ENCODE measurements around the gene ZDHHC13.

Gene ZDHHC13

GRCh38 chr11:19088791-19089190, 28.2 kb upstream of the ZDHHC13 start:
- TF ChIP-seq POLR2AphosphoS5 (IDR thresholded peaks at IDR 0.05; ENCODE audit: low read depth, low read length) (no peak), SIN3A (IDR thresholded peaks at IDR 0.05; ENCODE audit: borderline replicate concordance, insufficient read depth, low read length) (no peak), TAF1 (IDR thresholded peaks at IDR 0.05; ENCODE audit: borderline replicate concordance, insufficient read depth, low read length) (no peak), FOXP2 (optimal IDR thresholded peaks at IDR 0.05; ENCODE audit: borderline replicate concordance, extremely low read depth, extremely low read length, insufficient read depth) (no peak)
- TF ChIP-seq, protein P1, sequence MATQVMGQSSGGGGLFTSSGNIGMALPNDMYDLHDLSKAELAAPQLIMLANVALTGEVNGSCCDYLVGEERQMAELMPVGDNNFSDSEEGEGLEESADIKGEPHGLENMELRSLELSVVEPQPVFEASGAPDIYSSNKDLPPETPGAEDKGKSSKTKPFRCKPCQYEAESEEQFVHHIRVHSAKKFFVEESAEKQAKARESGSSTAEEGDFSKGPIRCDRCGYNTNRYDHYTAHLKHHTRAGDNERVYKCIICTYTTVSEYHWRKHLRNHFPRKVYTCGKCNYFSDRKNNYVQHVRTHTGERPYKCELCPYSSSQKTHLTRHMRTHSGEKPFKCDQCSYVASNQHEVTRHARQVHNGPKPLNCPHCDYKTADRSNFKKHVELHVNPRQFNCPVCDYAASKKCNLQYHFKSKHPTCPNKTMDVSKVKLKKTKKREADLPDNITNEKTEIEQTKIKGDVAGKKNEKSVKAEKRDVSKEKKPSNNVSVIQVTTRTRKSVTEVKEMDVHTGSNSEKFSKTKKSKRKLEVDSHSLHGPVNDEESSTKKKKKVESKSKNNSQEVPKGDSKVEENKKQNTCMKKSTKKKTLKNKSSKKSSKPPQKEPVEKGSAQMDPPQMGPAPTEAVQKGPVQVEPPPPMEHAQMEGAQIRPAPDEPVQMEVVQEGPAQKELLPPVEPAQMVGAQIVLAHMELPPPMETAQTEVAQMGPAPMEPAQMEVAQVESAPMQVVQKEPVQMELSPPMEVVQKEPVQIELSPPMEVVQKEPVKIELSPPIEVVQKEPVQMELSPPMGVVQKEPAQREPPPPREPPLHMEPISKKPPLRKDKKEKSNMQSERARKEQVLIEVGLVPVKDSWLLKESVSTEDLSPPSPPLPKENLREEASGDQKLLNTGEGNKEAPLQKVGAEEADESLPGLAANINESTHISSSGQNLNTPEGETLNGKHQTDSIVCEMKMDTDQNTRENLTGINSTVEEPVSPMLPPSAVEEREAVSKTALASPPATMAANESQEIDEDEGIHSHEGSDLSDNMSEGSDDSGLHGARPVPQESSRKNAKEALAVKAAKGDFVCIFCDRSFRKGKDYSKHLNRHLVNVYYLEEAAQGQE (IDR thresholded peaks at IDR 0.05; ENCODE audit: insufficient read depth in 1 of 2, low read depth in 2 of 2, low read length in 2 of 2) = no peak

DNA sequence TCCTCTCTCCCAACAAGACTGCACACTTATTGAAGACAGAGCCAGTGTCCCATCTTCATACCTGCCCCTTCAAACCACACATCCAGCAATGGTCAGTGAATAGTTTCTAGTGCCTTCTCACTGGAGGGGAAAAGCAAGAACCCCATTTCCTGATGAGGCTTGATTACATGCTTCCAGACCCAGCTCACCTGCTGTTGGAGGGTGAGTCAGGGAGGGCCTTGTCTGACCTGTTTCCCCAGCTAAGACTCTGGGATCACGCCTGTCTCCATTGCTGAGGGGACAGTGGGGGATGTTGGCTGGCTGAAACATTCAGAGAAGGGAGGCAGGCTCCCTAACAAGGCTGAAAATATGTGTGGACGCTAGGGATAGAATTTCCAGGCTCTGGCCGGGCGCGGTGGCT, 27.5 kb upstream of the ZDHHC13 start:
- no peak for TF ChIP-seq POLR2AphosphoS5 (IDR thresholded peaks at IDR 0.05; ENCODE audit: low read depth, low read length)
- no peak for TF ChIP-seq SIN3A (IDR thresholded peaks at IDR 0.05; ENCODE audit: borderline replicate concordance, insufficient read depth, low read length)
- TF ChIP-seq, protein P1 (IDR thresholded peaks at IDR 0.05; ENCODE audit: insufficient read depth in 1 of 2, low read depth in 2 of 2, low read length in 2 of 2) = no peak
- TF ChIP-seq FOXP2 (optimal IDR thresholded peaks at IDR 0.05; ENCODE audit: borderline replicate concordance, extremely low read depth, extremely low read length, insufficient read depth) = no peak
- TF ChIP-seq TAF1 (IDR thresholded peaks at IDR 0.05; ENCODE audit: borderline replicate concordance, insufficient read depth, low read length) = no peak

DNA sequence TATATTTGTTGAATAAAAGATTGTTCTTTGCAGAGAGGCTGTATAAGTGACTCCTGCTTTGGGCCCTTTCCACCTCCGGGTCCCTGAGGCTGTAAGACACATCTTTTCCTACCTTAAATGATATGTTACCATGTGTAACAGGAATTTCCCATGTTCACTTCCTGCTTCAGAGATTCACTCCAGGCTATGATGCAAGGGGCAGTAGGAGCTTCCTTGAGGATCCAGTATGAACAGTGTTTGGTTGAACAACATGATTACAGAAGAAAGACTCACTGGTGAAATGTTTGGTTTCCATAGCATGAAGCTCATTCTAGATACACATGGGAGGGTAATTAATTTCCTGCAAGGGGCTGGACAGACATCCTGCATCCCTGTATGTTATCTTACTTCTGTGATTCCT, 25.6 kb upstream of the ZDHHC13 start:
- no peak for TF ChIP-seq SIN3A (IDR thresholded peaks at IDR 0.05; ENCODE audit: borderline replicate concordance, insufficient read depth, low read length)
- TF ChIP-seq, protein P1 (IDR thresholded peaks at IDR 0.05; ENCODE audit: insufficient read depth in 1 of 2, low read depth in 2 of 2, low read length in 2 of 2) = no peak
- no peak for TF ChIP-seq POLR2AphosphoS5 (IDR thresholded peaks at IDR 0.05; ENCODE audit: low read depth, low read length)
- no peak for TF ChIP-seq FOXP2 (optimal IDR thresholded peaks at IDR 0.05; ENCODE audit: borderline replicate concordance, extremely low read depth, extremely low read length, insufficient read depth)
- TF ChIP-seq TAF1 (IDR thresholded peaks at IDR 0.05; ENCODE audit: borderline replicate concordance, insufficient read depth, low read length) = no peak

DNA sequence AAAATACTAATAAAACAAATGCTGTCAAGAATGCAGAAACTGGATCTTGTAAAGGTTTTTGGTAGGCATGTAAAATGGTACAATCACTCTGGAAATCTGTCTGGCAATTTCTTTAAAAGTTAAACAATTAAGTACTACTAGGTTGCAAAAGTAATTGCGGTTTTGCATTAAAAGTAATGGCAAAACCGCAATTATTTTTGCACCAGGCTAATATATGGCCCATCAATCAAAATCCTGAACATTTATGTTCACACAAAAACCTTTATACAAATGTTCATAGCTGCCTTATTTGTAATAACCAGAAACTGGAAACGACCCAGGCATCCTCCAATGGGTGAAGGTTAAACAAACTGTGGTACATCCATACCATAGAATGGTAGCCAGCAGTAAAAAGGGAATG, 24.6 kb upstream of the ZDHHC13 start:
- no peak for TF ChIP-seq SIN3A (IDR thresholded peaks at IDR 0.05; ENCODE audit: borderline replicate concordance, insufficient read depth, low read length)
- no peak for TF ChIP-seq POLR2AphosphoS5 (IDR thresholded peaks at IDR 0.05; ENCODE audit: low read depth, low read length)
- TF ChIP-seq FOXP2 (optimal IDR thresholded peaks at IDR 0.05; ENCODE audit: borderline replicate concordance, extremely low read depth, extremely low read length, insufficient read depth) = no peak
- no peak for TF ChIP-seq TAF1 (IDR thresholded peaks at IDR 0.05; ENCODE audit: borderline replicate concordance, insufficient read depth, low read length)
- TF ChIP-seq, protein P1 (IDR thresholded peaks at IDR 0.05; ENCODE audit: insufficient read depth in 1 of 2, low read depth in 2 of 2, low read length in 2 of 2) = no peak

GRCh38 chr11:19092850-19093249, 24.1 kb upstream of the ZDHHC13 start:
- no peak for TF ChIP-seq TAF1 (IDR thresholded peaks at IDR 0.05; ENCODE audit: borderline replicate concordance, insufficient read depth, low read length)

Data from PFSK-1 (cell line).